ENCODE data around the gene SLC2A9. TPM values are rescaled to one million over a fixed set of nuclear protein-coding genes. Genes with fewer than 3 reads are reported as not detected.

The SLC2A9 gene
- total RNA-seq, 1 donor from 2014 or later, result 5.5 TPM

GRCh38 chr4:10045481-10045880 is 24.2 kb upstream of the SLC2A9 start:
- no peak for DNase-seq (ENCODE audit: low spot score)

- no peak for DNase-seq (ENCODE audit: low spot score)
Measured at GRCh38 chr4:10041036-10041435, 19.7 kb upstream of the SLC2A9 start.

- DNase-seq (ENCODE audit: low spot score), result peak; percentile 51
Measured at GRCh38 chr4:10040049-10040892, 19.0 kb upstream of the SLC2A9 start.

GRCh38 chr4:10036807-10037342 is 15.6 kb upstream of the SLC2A9 start:
- DNase-seq (ENCODE audit: low spot score), result no peak

- no peak for DNase-seq (ENCODE audit: low spot score)
Measured at GRCh38 chr4:10035130-10035529, 13.8 kb upstream of the SLC2A9 start.

- no peak for DNase-seq (ENCODE audit: low spot score)
Measured at GRCh38 chr4:10034612-10035104, 13.4 kb upstream of the SLC2A9 start.

- no peak for DNase-seq (ENCODE audit: low spot score)
Measured at GRCh38 chr4:10034136-10034535, 12.8 kb upstream of the SLC2A9 start.

- no peak for DNase-seq (ENCODE audit: low spot score)
Measured at GRCh38 chr4:10033191-10033881, 12.0 kb upstream of the SLC2A9 start.

GRCh38 chr4:10032625-10033024 is 11.3 kb upstream of the SLC2A9 start:
- no peak for DNase-seq (ENCODE audit: low spot score)

- no peak for DNase-seq (ENCODE audit: low spot score)
Measured at GRCh38 chr4:10031668-10032590, 10.6 kb upstream of the SLC2A9 start.

- DNase-seq (ENCODE audit: low spot score), result no peak
Measured at GRCh38 chr4:10030972-10031667, 9.8 kb upstream of the SLC2A9 start.

GRCh38 chr4:10029403-10029802 is 8.1 kb upstream of the SLC2A9 start:
- no peak for DNase-seq (ENCODE audit: low spot score)

GRCh38 chr4:10028910-10029309 is 7.6 kb upstream of the SLC2A9 start:
- no peak for DNase-seq (ENCODE audit: low spot score)

- no peak for DNase-seq (ENCODE audit: low spot score)
Measured at GRCh38 chr4:10026485-10026884, 5.2 kb upstream of the SLC2A9 start.

GRCh38 chr4:10025230-10025806 is 4.0 kb upstream of the SLC2A9 start:
- DNase-seq (ENCODE audit: low spot score), result no peak

- peak; percentile 43 for DNase-seq (ENCODE audit: low spot score)
Measured at GRCh38 chr4:10024303-10024702, 3.0 kb upstream of the SLC2A9 start.

- DNase-seq (ENCODE audit: low spot score), result peak; percentile 35
Measured at GRCh38 chr4:10023806-10024205, 2.5 kb upstream of the SLC2A9 start.

GRCh38 chr4:10023050-10023419 is 1.7 kb upstream of the SLC2A9 start:
- no peak for DNase-seq (ENCODE audit: low spot score)

- no peak for DNase-seq (ENCODE audit: low spot score)
Measured at GRCh38 chr4:10022346-10023049, 1.2 kb upstream of the SLC2A9 start.

- DNase-seq (ENCODE audit: low spot score), result no peak
Measured at GRCh38 chr4:10021653-10022023, 341 bp upstream of the SLC2A9 start.

Data from mesenteric fat pad (tissue), 1 donor.